Trophoblast cell (in vitro differentiated cells and primary cell): Measurements from ENCODE around the gene FTSJ3.

Experiments
- DNase-seq, 2 donors: peaks; one replicate each; pipeline ENCODE4 v3.0.0-alpha.2; 2016
- H2AFZ ChIP-seq: 2 replicates; pipeline ENCODE4 v1.6.1; 2013; ENCODE audit warnings: low read length, moderate library complexity, mild to moderate bottlenecking; ENCODE audit not compliant: insufficient read depth, poor library complexity
- H2AK5ac ChIP-seq: 2 replicates; pipeline ENCODE4 v1.6.1; 2013; ENCODE audit warnings: mild to moderate bottlenecking, low read length
- H2BK120ac ChIP-seq: 2 replicates; pipeline ENCODE4 v1.6.1; 2013; ENCODE audit warnings: low read length, mild to moderate bottlenecking, moderate library complexity; ENCODE audit not compliant: insufficient read depth, poor library complexity
- H2BK12ac ChIP-seq: 2 replicates; pipeline ENCODE4 v1.6.1; 2013; ENCODE audit warnings: mild to moderate bottlenecking, low read length, moderate library complexity
- H2BK5ac ChIP-seq: 2 replicates; pipeline ENCODE4 v1.6.1; 2013; ENCODE audit warnings: low read length, low read depth, moderate library complexity, mild to moderate bottlenecking; ENCODE audit not compliant: poor library complexity
- H3K14ac ChIP-seq: 2 replicates; pipeline ENCODE4 v1.6.1; 2013; ENCODE audit warnings: mild to moderate bottlenecking, low read length
- H3K18ac ChIP-seq: 2 replicates; pipeline ENCODE4 v1.6.1; 2013; ENCODE audit warnings: mild to moderate bottlenecking, low read length
- H3K23ac ChIP-seq: 2 replicates; pipeline ENCODE4 v1.6.1; 2013; ENCODE audit warnings: low read length
- H3K27ac ChIP-seq: 2 replicates; pipeline ENCODE4 v1.5.1; 2013; ENCODE audit warnings: low read depth, mild to moderate bottlenecking, inconsistent platforms, low read length, moderate library complexity
- H3K27me3 ChIP-seq: 2 replicates; pipeline ENCODE4 v1.6.1; 2013; ENCODE audit warnings: inconsistent platforms, mild to moderate bottlenecking, low read length, moderate library complexity; ENCODE audit not compliant: insufficient read depth
- H3K36me3 ChIP-seq, 2 experiments: 1 replicate in 1 of 2; 2 replicates in 1 of 2; pipeline ENCODE4 v1.6.1; 2013; ENCODE audit warnings: low read length in 2 of 2, mild to moderate bottlenecking in 2 of 2, moderate library complexity in 1 of 2; ENCODE audit not compliant: insufficient read depth in 2 of 2, control insufficient read depth in 1 of 2
- H3K4ac ChIP-seq: 2 replicates; pipeline ENCODE4 v1.6.1; 2013; ENCODE audit warnings: low read depth, mild to moderate bottlenecking, low read length, moderate library complexity
- H3K4me1 ChIP-seq, 2 experiments: 1 replicate in 1 of 2; 2 replicates in 1 of 2; pipeline ENCODE4 v1.6.1; 2013; ENCODE audit warnings: low read length in 2 of 2, mild to moderate bottlenecking in 2 of 2, moderate library complexity in 1 of 2; ENCODE audit not compliant: insufficient read depth in 2 of 2, control insufficient read depth in 1 of 2
- H3K4me2 ChIP-seq: 2 replicates; pipeline ENCODE4 v1.6.1; 2013; ENCODE audit warnings: inconsistent platforms, mild to moderate bottlenecking, low read length, moderate library complexity
- H3K4me3 ChIP-seq: 2 replicates; pipeline ENCODE4 v1.5.1; 2013; ENCODE audit warnings: mild to moderate bottlenecking, low read depth, low read length, inconsistent platforms
- H3K79me1 ChIP-seq: one replicate; pipeline ENCODE4 v1.6.1; 2013; ENCODE audit warnings: low read length
- H3K79me2 ChIP-seq: 2 replicates; pipeline ENCODE4 v1.6.1; 2013; ENCODE audit warnings: low read length, mild to moderate bottlenecking; ENCODE audit not compliant: control insufficient read depth, insufficient read depth, poor library complexity
- H3K9ac ChIP-seq: 2 replicates; pipeline ENCODE4 v1.6.1; 2013; ENCODE audit warnings: mild to moderate bottlenecking, low read length
- H3K9me3 ChIP-seq: 2 replicates; pipeline ENCODE4 v1.6.1; 2013; ENCODE audit warnings: low read depth, mild to moderate bottlenecking, control low read depth, inconsistent platforms, low read length; ENCODE audit not compliant: insufficient read depth
- H4K12ac ChIP-seq: 2 replicates; pipeline ENCODE4 v1.6.1; 2013; ENCODE audit warnings: low read depth, mild to moderate bottlenecking, low read length, moderate library complexity
- H4K8ac ChIP-seq: 2 replicates; pipeline ENCODE4 v1.6.1; 2013; ENCODE audit warnings: low read depth, mild to moderate bottlenecking, low read length, moderate library complexity
- H4K91ac ChIP-seq: one replicate; pipeline ENCODE4 v1.6.1; 2013; ENCODE audit warnings: low read depth, mild to moderate bottlenecking, low read length, moderate library complexity
- whole genome bisulfite sequencing: extraction: QIAGEN DNeasy Blood & Tissue Kit; methylation state at CpG from one replicate; pipeline ENCODE4 v1.1.7; 2013; ENCODE audit warnings: missing lambda C conversion rate; ENCODE audit not compliant: insufficient read length, insufficient coverage; ENCODE audit errors: extremely low coverage; 5-methylcytosine and 5-hydroxymethylcytosine counted together

The FTSJ3 gene

DNA sequence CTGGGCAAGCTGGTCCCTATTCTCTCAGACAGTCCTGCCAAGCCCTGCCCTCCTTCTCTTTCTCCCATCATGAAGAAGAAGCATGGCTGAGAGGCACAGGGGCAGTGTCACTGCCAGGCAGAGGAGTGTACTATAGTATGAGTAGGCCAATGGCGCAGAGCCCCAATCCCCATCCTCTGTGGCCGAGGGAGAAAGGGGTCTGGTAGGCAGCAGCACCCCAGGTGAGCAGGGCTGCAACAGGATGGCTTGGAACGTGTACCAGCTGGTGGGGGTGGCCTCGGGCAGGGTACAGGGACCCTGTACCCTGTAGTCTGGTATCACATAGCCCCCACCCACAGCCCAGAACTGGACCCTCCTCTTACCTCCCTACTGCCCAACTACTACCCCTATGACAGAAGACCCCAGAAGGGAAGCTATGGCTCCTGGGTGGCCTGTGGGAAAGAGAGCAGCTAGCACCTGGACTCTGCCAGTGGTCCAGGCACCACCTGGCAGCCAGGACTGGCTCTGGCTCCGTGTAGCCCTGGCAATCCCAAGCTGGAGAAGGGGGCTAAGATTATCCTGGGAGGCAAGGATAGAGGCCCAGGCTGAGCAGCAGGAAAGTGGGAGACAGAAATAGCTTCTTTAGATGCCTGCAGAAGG is 10.6 kb upstream of the FTSJ3 start:
- Histone ChIP-seq H2BK12ac (peak overlapping the region; percentile 31), H3K4me2 (peak overlapping the region; percentile 31), H4K8ac (no peak overlapping the region), H3K4me3 (no peak overlapping the region), H3K18ac (peak overlapping the region; percentile 8), H3K9me3 (peaks cover 4% of the 10 kb centered on the region), H3K36me3 (peaks cover 31 to 35% of the 10 kb centered on the region in 2 experiments), H4K12ac (no peak overlapping the region), H3K27me3 (no peaks in the 10 kb centered on the region), H3K27ac (no peak overlapping the region), H3K79me2 (peaks cover 30% of the 10 kb centered on the region), H3K9ac (no peak overlapping the region), H3K14ac (no peak overlapping the region), H2AFZ (no peak overlapping the region), H2BK120ac (no peak overlapping the region), H4K91ac (no peak overlapping the region), H3K4ac (peak overlapping the region; percentile 73), H3K79me1 (peaks cover 10% of the 10 kb centered on the region), H3K23ac (no peak overlapping the region), H2AK5ac (no peak overlapping the region), H2BK5ac (no peak overlapping the region), H3K4me1 (peaks cover 27 to 39% of the 10 kb centered on the region in 2 experiments)
- no CpG with 5 or more reads among the region's 5 CpGs for WGBS
- no peak for DNase-seq

DNA sequence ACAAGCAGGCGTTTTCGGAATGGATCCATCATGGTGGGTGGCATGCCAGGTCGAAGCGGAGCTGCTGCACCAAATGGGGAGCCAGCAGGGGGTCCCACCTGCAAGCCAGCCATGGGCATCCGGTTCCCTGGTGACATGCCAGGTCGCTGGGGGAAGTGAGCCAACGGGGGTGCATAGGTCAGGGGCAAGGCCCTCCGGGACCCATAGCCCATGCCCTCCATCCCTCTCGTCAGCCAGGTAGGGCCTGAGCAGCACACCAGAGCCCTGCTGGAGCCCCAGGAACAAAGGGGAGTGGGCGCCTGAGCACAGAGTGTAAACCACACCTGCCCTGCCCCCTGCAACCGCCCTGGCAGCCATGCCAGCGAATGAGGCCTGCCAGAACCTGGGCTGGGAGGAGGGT is 10.0 kb upstream of the FTSJ3 start:
- Histone ChIP-seq H2BK120ac (no peak overlapping the region), H3K36me3 (peaks cover 37 to 41% of the 10 kb centered on the region in 2 experiments), H3K4me3 (no peak overlapping the region), H3K4me2 (no peak overlapping the region), H4K12ac (no peak overlapping the region), H3K27me3 (no peaks in the 10 kb centered on the region), H3K27ac (no peak overlapping the region), H3K18ac (no peak overlapping the region), H3K14ac (no peak overlapping the region), H3K9ac (no peak overlapping the region), H3K79me1 (peaks cover 7% of the 10 kb centered on the region), H2BK5ac (no peak overlapping the region), H3K4me1 (peaks cover 27 to 39% of the 10 kb centered on the region in 2 experiments), H3K79me2 (peaks cover 29% of the 10 kb centered on the region), H3K23ac (no peak overlapping the region), H4K8ac (no peak overlapping the region), H4K91ac (no peak overlapping the region), H2BK12ac (no peak overlapping the region), H2AK5ac (peak overlapping the region; percentile 0), H3K9me3 (peaks cover 4% of the 10 kb centered on the region), H3K4ac (peak overlapping the region; percentile 73), H2AFZ (no peak overlapping the region)
- no CpG with 5 or more reads among the region's 12 CpGs for WGBS
- no peak for DNase-seq

DNA sequence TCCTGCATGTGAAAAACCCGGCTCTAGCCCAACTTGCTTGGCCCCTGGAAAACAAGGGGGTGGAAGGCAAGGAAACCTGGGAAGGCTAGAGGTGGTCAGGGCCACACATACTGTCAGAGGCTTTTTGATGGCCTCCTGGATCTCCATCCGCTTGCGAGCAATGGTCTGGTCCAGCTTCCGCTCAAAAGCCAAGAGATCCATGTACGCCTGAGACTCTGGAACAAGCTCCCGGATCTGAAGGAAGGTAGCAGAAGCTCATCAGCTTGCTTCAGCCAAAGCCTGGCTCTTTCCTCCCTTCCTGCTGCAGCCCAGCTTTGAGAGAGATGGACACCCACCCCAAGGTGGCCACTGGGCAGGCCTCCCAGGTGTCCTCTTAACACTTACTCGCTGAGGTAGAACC is 9.3 kb upstream of the FTSJ3 start:
- H3K79me1 ChIP-seq, result peaks cover 2% of the 10 kb centered on the region
- H3K4ac ChIP-seq, result no peak overlapping the region
- no peak overlapping the region for H3K23ac ChIP-seq
- peaks cover 23% of the 10 kb centered on the region for H3K79me2 ChIP-seq
- no peak overlapping the region for H3K9ac ChIP-seq
- H3K4me3 ChIP-seq, result no peak overlapping the region
- no peak overlapping the region for H4K8ac ChIP-seq
- H4K91ac ChIP-seq, result no peak overlapping the region
- H3K14ac ChIP-seq, result no peak overlapping the region
- H2AK5ac ChIP-seq, result no peak overlapping the region
- H3K36me3 ChIP-seq, result peaks cover 43 to 47% of the 10 kb centered on the region in 2 experiments
- no peak overlapping the region for H3K4me2 ChIP-seq
- peaks cover 27 to 39% of the 10 kb centered on the region in 2 experiments for H3K4me1 ChIP-seq
- no peak overlapping the region for H3K18ac ChIP-seq
- no peak overlapping the region for H4K12ac ChIP-seq
- H2BK12ac ChIP-seq, result no peak overlapping the region
- H3K27me3 ChIP-seq, result no peaks in the 10 kb centered on the region
- WGBS, result no CpG with 5 or more reads among the region's 7 CpGs
- H3K9me3 ChIP-seq, result peaks cover 4% of the 10 kb centered on the region
- no peak overlapping the region for H2BK120ac ChIP-seq
- H3K27ac ChIP-seq, result no peak overlapping the region
- H2BK5ac ChIP-seq, result no peak overlapping the region
- no peak for DNase-seq
- no peak overlapping the region for H2AFZ ChIP-seq

GRCh38 chr17:63835167-63835720 is 7.8 kb upstream of the FTSJ3 start:
- no peak overlapping the region for H4K8ac ChIP-seq
- no peak overlapping the region for H4K91ac ChIP-seq
- peaks cover 10% of the 10 kb centered on the region for H3K79me2 ChIP-seq
- no peak overlapping the region for H2BK12ac ChIP-seq
- H3K4me3 ChIP-seq, result no peak overlapping the region
- H2AK5ac ChIP-seq, result no peak overlapping the region
- peaks cover 16 to 28% of the 10 kb centered on the region in 2 experiments for H3K4me1 ChIP-seq
- no peak for DNase-seq
- no CpG with 5 or more reads among the region's 9 CpGs for WGBS
- H2AFZ ChIP-seq, result no peak overlapping the region
- H3K36me3 ChIP-seq, result peaks cover 59 to 63% of the 10 kb centered on the region in 2 experiments
- no peak overlapping the region for H3K23ac ChIP-seq
- peak overlapping the region; percentile 8 for H3K27ac ChIP-seq
- no peaks in the 10 kb centered on the region for H3K27me3 ChIP-seq
- H3K79me1 ChIP-seq, result no peaks in the 10 kb centered on the region
- H3K4ac ChIP-seq, result no peak overlapping the region
- H2BK5ac ChIP-seq, result no peak overlapping the region
- H2BK120ac ChIP-seq, result no peak overlapping the region
- H3K18ac ChIP-seq, result peak overlapping the region; percentile 25
- H3K9me3 ChIP-seq, result no peaks in the 10 kb centered on the region
- no peak overlapping the region for H3K9ac ChIP-seq
- no peak overlapping the region for H3K4me2 ChIP-seq
- H4K12ac ChIP-seq, result no peak overlapping the region
- H3K14ac ChIP-seq, result no peak overlapping the region
